Progenitor cell of endocrine pancreas (in vitro differentiated cells): ENCODE results near the gene NDUFAF2. TPM values are rescaled to one million over a fixed set of nuclear protein-coding genes. Genes with fewer than 3 reads are reported as not detected.

Source experiments
- DNase-seq: peaks from one replicate; pipeline ENCODE4 v3.0.0; 2021; ENCODE audit warnings: low spot score; ENCODE audit not compliant: unreplicated experiment
- H3K27ac Mint-ChIP-seq: 2 replicates; pipeline ENCODE4 v1.8.0; 2021; ENCODE audit warnings: mild to moderate bottlenecking, moderate library complexity, mixed read lengths
- H3K27me3 Mint-ChIP-seq: 2 replicates; pipeline ENCODE4 v1.8.0; 2021; ENCODE audit warnings: mixed read lengths
- H3K36me3 Mint-ChIP-seq: 2 replicates; pipeline ENCODE4 v1.8.0; 2022; ENCODE audit warnings: mixed read lengths; ENCODE audit not compliant: insufficient read depth
- H3K4me1 Mint-ChIP-seq: 2 replicates; pipeline ENCODE4 v1.8.0; 2021; ENCODE audit warnings: low read depth, mixed read lengths
- H3K4me3 Mint-ChIP-seq: 2 replicates; pipeline ENCODE4 v1.8.0; 2021; ENCODE audit warnings: low read depth, mild to moderate bottlenecking, moderate library complexity, mixed read lengths
- H3K9me3 Mint-ChIP-seq: 2 replicates; pipeline ENCODE4 v1.8.0; 2021; ENCODE audit warnings: low read depth, mixed read lengths
- total RNA-seq: library from RNA; stranded (reverse); gene quantifications from 2 replicates; pipeline ENCODE4 v1.2.1, GENCODE V29; 2021
- TF ChIP-seq, protein P1 (sequence below): fragments of 200-600 bp; sonication (generic); IDR thresholded peaks from one replicate; pipeline ENCODE4 v1.5.0; 2021; ENCODE audit warnings: antibody characterized with exemption, mild to moderate bottlenecking; ENCODE audit not compliant: unreplicated experiment

Gene NDUFAF2
- total RNA-seq, 1 donor from 2014 or later: 21.2 TPM

GRCh38 chr5:61120534-61120933 is 175.5 kb downstream of the NDUFAF2 start:
- Mint-ChIP-seq H3K36me3 (no peaks in the 10 kb centered on the region), H3K4me3 (no peak overlapping the region), H3K4me1 (peaks cover 1% of the 10 kb centered on the region), H3K27ac (no peak overlapping the region), H3K27me3 (no peaks in the 10 kb centered on the region), H3K9me3 (no peaks in the 10 kb centered on the region)
- TF ChIP-seq, protein P1, sequence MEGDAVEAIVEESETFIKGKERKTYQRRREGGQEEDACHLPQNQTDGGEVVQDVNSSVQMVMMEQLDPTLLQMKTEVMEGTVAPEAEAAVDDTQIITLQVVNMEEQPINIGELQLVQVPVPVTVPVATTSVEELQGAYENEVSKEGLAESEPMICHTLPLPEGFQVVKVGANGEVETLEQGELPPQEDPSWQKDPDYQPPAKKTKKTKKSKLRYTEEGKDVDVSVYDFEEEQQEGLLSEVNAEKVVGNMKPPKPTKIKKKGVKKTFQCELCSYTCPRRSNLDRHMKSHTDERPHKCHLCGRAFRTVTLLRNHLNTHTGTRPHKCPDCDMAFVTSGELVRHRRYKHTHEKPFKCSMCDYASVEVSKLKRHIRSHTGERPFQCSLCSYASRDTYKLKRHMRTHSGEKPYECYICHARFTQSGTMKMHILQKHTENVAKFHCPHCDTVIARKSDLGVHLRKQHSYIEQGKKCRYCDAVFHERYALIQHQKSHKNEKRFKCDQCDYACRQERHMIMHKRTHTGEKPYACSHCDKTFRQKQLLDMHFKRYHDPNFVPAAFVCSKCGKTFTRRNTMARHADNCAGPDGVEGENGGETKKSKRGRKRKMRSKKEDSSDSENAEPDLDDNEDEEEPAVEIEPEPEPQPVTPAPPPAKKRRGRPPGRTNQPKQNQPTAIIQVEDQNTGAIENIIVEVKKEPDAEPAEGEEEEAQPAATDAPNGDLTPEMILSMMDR: no peak
- DNase-seq: no peak

DNA sequence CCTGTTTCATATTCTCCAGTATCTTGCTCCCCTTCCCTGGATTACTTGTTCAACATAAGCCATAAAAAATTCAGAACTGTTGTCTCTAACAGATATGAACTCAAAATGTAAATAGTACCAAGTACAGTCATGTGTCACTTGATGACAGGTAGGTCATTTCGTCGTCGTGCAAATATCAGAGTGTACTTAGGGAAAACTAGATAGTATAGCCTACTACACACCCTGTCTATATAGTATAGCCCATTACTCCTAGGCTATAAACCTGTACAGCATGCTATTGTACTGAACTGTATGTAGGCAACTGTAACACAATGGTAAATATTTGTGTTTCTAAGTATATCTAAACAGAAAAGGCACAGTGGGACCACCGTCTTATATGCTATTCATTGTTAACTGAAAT is 178.1 kb downstream of the NDUFAF2 start:
- H3K27me3 Mint-ChIP-seq: no peaks in the 10 kb centered on the region
- no peak overlapping the region for H3K4me3 Mint-ChIP-seq
- DNase-seq: no peak
- no peak overlapping the region for H3K27ac Mint-ChIP-seq
- TF ChIP-seq, protein P1: no peak
- H3K9me3 Mint-ChIP-seq: peaks cover 3% of the 10 kb centered on the region
- H3K36me3 Mint-ChIP-seq: peaks cover 3% of the 10 kb centered on the region
- peaks cover 1% of the 10 kb centered on the region for H3K4me1 Mint-ChIP-seq

DNA sequence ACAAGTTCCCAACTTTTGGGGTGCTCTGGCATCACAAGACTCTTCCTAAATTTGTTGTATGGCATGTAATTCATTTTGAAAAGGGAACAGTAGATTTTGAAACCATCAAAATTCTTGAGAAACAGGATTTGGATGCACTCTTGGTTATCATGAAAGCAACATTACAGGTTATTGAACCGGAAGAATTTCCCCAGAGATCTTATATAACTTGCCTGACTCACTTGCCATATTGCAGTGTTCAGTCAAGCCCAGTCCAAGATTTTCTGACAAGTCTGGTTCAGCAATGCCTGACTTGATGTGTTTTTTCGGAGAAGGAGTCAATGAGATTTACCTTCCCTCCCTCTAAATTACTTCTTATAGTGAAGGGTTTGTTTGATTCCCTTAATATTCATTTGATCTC is 185.3 kb downstream of the NDUFAF2 start:
- TF ChIP-seq, protein P1: no peak
- Mint-ChIP-seq H3K36me3 (peaks cover 3% of the 10 kb centered on the region), H3K4me1 (no peaks in the 10 kb centered on the region), H3K27me3 (no peaks in the 10 kb centered on the region), H3K4me3 (no peak overlapping the region), H3K27ac (no peak overlapping the region), H3K9me3 (peaks cover 3% of the 10 kb centered on the region)
- no peak for DNase-seq

DNA sequence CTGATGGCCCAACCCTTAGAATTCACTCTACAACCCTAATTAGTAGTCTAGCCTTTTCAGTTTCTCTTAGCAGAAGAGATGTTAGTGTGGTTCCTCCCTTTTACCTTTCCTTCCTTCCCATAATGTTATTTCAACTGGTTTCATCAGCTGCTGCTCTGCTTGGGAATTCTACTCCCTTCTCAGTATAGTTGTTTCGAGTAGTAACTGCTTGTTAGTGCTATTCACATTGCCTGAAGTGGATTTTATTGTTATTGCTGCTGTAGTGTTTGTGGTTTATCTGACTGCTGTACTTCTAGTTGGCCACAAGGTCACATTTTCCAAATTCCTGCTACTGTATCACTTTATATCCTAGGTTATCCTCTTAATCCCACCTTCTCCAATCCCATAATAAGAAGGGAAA is 187.6 kb downstream of the NDUFAF2 start:
- no peaks in the 10 kb centered on the region for H3K9me3 Mint-ChIP-seq
- TF ChIP-seq, protein P1: no peak
- no peaks in the 10 kb centered on the region for H3K36me3 Mint-ChIP-seq
- no peak overlapping the region for H3K27ac Mint-ChIP-seq
- no peaks in the 10 kb centered on the region for H3K27me3 Mint-ChIP-seq
- no peaks in the 10 kb centered on the region for H3K4me1 Mint-ChIP-seq
- no peak for DNase-seq
- H3K4me3 Mint-ChIP-seq: no peak overlapping the region

DNA sequence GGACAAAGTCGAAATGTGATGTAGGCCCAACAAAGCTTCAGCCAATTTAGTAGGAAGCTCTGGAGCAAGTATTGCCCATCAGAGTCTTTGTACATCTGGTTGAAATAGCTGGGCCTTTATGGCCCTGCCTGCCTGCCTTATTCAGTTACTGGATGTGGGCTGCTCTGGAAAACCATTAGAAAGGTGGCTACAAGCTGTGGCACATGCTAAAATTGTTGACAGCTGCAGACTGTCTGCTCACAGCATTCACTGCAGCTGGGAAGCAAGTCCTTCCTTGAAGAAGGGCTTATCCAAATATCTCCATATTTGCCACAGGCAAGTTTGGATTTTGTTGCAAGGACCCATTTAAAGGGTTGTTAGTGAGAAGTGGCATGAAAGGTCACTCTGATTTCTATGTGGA is 192.8 kb downstream of the NDUFAF2 start:
- TF ChIP-seq, protein P1: no peak
- H3K4me1 Mint-ChIP-seq: peaks cover 11% of the 10 kb centered on the region

More for the DNA sequence above, 192.8 kb downstream of the NDUFAF2 start:
- Mint-ChIP-seq H3K27ac (no peak overlapping the region), H3K9me3 (no peaks in the 10 kb centered on the region), H3K36me3 (no peaks in the 10 kb centered on the region), H3K27me3 (no peaks in the 10 kb centered on the region), H3K4me3 (no peak overlapping the region)
- DNase-seq: no peak
